Calu3 (cell line): ENCODE results near the gene SLC6A20. TPM values are rescaled to one million over a fixed set of nuclear protein-coding genes. Genes with fewer than 3 reads are reported as not detected.

Experiments used
- BruUV-seq: library from RNA; stranded (reverse); fragments of 400-500 nt; replicated peaks from 2 replicates; lab custom pipeline; 2021; lab: Mats Ljungman, UMichigan
- CTCF ChIA-PET: fragments of 300-600 bp; sonication (Branson Sonifier 250); formaldehyde crosslinking; loops from one replicate; lab custom pipeline; 2022; ENCODE audit warnings: antibody characterized with exemption; lab: Charles Lee
- DNase-seq: peaks from one replicate; pipeline ENCODE4 v3.0.0; 2022
- H3K27ac Mint-ChIP-seq: one replicate; pipeline ENCODE4 v1.8.0; 2022; ENCODE audit warnings: mixed read lengths; ENCODE audit not compliant: unreplicated experiment
- H3K27me3 Mint-ChIP-seq: one replicate; pipeline ENCODE4 v1.8.0; 2022; ENCODE audit warnings: mixed read lengths; ENCODE audit not compliant: unreplicated experiment
- H3K36me3 Mint-ChIP-seq: one replicate; pipeline ENCODE4 v1.8.0; 2022; ENCODE audit warnings: mild to moderate bottlenecking, moderate library complexity, mixed read lengths; ENCODE audit not compliant: insufficient read depth, unreplicated experiment
- H3K4me1 Mint-ChIP-seq: one replicate; pipeline ENCODE4 v1.8.0; 2022; ENCODE audit warnings: mild to moderate bottlenecking, low read depth, mixed read lengths; ENCODE audit not compliant: unreplicated experiment
- H3K4me3 Mint-ChIP-seq: one replicate; pipeline ENCODE4 v1.8.0; 2022; ENCODE audit warnings: mild to moderate bottlenecking, low read depth, moderate library complexity, mixed read lengths; ENCODE audit not compliant: unreplicated experiment
- H3K9me3 Mint-ChIP-seq: one replicate; pipeline ENCODE4 v1.8.0; 2022; ENCODE audit warnings: low read depth, mixed read lengths; ENCODE audit not compliant: unreplicated experiment
- CTCF ChIP-seq: fragments of 200-600 bp; IDR thresholded peaks from one replicate; pipeline ENCODE4 v1.8.0; 2022; ENCODE audit warnings: antibody characterized with exemption; ENCODE audit not compliant: unreplicated experiment
- intact Hi-C: fragments of 100-400 bp; cut with micrococcal nuclease; formaldehyde crosslinking; loops from one replicate; pipeline ENCODE4 v1.10.0; 2022; ENCODE audit not compliant: unreplicated experiment
- total RNA-seq: library from RNA; stranded (reverse); gene quantifications from 2 replicates; pipeline ENCODE4 v1.2.3, GENCODE V29; 2022

SLC6A20 gene
- total RNA-seq, 1 experiment from 2014 or later, result 2.1 TPM

DNA sequence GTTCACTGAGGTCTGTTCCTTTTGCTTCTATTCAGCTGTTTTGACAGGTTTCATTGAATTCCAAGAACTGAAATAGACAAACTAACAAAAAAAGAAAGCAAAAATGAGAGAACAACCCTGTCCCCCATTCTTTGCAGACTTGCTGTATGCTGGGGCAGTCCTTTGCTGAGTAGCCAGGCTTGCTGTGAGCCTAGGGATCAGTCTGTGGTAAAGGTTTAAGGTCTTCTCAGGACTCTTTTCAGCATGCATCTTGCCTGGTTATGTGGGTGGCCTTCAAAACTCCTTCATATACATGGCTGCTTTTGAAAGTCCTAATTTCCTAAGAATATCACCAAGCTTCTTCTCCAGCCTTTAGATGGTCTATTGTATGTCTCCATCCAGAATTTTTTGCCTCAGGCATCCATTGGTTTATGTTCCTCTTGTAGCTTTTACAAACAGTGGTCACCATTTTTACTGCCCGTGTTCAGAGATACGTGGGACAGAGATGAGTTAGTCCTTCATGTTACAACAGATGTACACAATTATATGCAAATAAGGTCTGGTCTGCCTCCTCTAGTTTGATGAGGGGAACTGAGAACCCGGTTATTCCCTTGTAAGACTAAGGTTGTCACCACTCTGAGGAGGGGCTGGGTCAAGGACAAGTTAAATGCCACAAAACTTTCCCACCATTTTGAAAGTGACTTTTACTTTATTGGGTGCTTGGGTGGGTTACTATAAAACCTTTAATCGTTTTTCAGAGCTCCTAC is 65.8 kb downstream of the SLC6A20 start:
- DNase-seq, result no peak
- H3K27ac Mint-ChIP-seq, result no peak overlapping the region
- no peaks in the 10 kb centered on the region for H3K9me3 Mint-ChIP-seq
- intact Hi-C loops, result no loop called here
- TF ChIP-seq CTCF, result no peak
- peaks cover 8% of the 10 kb centered on the region for H3K36me3 Mint-ChIP-seq
- CTCF ChIA-PET, result no interaction called here
- no peaks in the 10 kb centered on the region for H3K27me3 Mint-ChIP-seq
- BruUV-seq, result no TSS peak
- no peak overlapping the region for H3K4me3 Mint-ChIP-seq
- peaks cover 9% of the 10 kb centered on the region for H3K4me1 Mint-ChIP-seq

DNA sequence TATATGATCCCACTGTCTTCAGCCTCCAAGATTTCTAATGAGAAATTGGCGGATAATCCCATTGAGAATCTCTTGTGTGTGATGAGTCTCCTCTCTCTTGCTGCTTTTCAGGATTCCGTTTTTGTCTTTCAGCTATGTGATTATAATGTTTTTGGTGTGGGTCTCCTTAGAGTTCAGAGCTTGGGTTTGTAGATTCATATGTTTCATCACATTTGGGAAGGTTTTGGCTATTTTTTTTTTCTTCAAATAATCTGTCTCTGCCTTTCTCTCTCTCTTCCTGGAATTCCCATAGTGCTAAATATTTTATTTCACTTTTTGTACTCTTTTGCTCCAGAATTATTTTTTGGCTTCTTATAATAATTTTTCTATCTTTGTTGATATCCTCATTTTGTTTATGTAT is 66.7 kb downstream of the SLC6A20 start:
- no peaks in the 10 kb centered on the region for H3K9me3 Mint-ChIP-seq
- peak overlapping the region; percentile 7 for H3K27ac Mint-ChIP-seq
- intact Hi-C loops, result no loop called here
- DNase-seq, result no peak
- TF ChIP-seq CTCF, result no peak
- H3K36me3 Mint-ChIP-seq, result peaks cover 15% of the 10 kb centered on the region
- BruUV-seq, result no TSS peak
- H3K4me3 Mint-ChIP-seq, result no peak overlapping the region
- H3K4me1 Mint-ChIP-seq, result peaks cover 9% of the 10 kb centered on the region
- no peaks in the 10 kb centered on the region for H3K27me3 Mint-ChIP-seq
- CTCF ChIA-PET, result interaction anchor here (0.7 kb wide), 1 partner anchor 15 kb away, joined by 4 read pairs; no protein-coding TSS in a partner anchor

- TF ChIP-seq CTCF, result no peak
- H3K4me3 Mint-ChIP-seq, result no peak overlapping the region
- peaks cover 27% of the 10 kb centered on the region for H3K36me3 Mint-ChIP-seq
- DNase-seq, result no peak
- peaks cover 5% of the 10 kb centered on the region for H3K4me1 Mint-ChIP-seq
- no peaks in the 10 kb centered on the region for H3K27me3 Mint-ChIP-seq
- intact Hi-C loops, result no loop called here
- CTCF ChIA-PET, result no interaction called here
- no peaks in the 10 kb centered on the region for H3K9me3 Mint-ChIP-seq
- BruUV-seq, result no TSS peak
- H3K27ac Mint-ChIP-seq, result no peak overlapping the region
Measured at GRCh38 chr3:45724911-45725310, 71.4 kb downstream of the SLC6A20 start.

DNA sequence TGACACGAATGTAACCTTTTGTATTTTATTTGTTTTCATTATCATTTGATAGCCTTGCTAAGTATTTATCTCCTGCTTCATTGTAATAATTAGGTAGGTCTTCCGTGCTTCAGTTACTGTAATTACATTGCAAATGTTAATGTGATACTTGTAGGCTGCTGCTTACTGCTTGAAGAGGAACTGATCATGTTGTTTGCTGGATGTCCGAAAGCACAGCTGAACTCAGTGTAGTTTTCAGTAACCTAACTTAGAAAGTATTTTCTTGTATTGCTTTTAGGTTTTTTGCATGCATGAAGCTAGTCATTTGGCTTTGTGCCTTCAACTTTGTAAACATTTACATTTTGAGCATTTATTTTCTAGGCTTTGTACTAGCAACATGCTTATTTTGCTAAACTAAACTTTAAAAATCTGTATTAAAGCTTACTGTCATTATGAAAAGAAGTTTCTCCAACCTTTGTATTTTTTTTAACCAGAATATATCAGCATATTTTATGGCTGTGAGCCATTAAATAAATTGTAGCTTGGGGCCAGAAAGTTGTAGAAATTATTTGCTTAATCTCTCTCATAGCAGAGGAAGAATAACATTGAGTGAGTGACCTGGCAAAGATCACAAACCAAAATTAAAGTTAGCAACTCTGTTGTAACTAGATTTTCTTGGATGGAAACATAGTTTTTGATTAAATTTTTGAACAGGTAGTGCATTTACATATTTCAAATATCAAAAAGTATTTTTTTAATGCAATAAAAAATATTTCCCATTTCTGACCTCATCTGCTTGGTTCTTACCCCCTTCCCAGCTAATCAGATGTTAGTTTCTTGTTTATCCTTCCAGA is 76.5 kb downstream of the SLC6A20 start:
- H3K36me3 Mint-ChIP-seq, result peaks cover 18% of the 10 kb centered on the region
- no TSS peak for BruUV-seq

More for the DNA sequence above, 76.5 kb downstream of the SLC6A20 start:
- no peak overlapping the region for H3K4me3 Mint-ChIP-seq
- no peak for TF ChIP-seq CTCF
- H3K9me3 Mint-ChIP-seq, result no peaks in the 10 kb centered on the region
- no peaks in the 10 kb centered on the region for H3K4me1 Mint-ChIP-seq
- intact Hi-C loops, result no loop called here
- DNase-seq, result no peak
- H3K27ac Mint-ChIP-seq, result no peak overlapping the region
- CTCF ChIA-PET, result no interaction called here
- no peaks in the 10 kb centered on the region for H3K27me3 Mint-ChIP-seq
